T-helper 1 cell treated with Interleukin-12 subunit alpha and Interleukin-12 subunit beta and Interleukin-4 antibody, amounts not matched to agents 30 μg/mL and 1 μg/mL, for 36 hours (primary cell): ENCODE data around the gene TGM6.

ENCODE experiments used
- H3K27ac Mint-ChIP-seq: one replicate; pipeline ENCODE4 v1.8.0; 2021; ENCODE audit warnings: mild to moderate bottlenecking, mixed read lengths
- H3K27me3 Mint-ChIP-seq: one replicate; pipeline ENCODE4 v1.8.0; 2021; ENCODE audit warnings: low read depth, mixed read lengths
- H3K36me3 Mint-ChIP-seq: one replicate; pipeline ENCODE4 v1.8.0; 2021; ENCODE audit warnings: low read depth, mixed read lengths
- H3K4me1 Mint-ChIP-seq: one replicate; pipeline ENCODE4 v1.8.0; 2021; ENCODE audit warnings: low read depth, mixed read lengths
- H3K4me3 Mint-ChIP-seq: one replicate; pipeline ENCODE4 v1.8.0; 2021; ENCODE audit warnings: mild to moderate bottlenecking, moderate library complexity, mixed read lengths
- H3K9me3 Mint-ChIP-seq: one replicate; pipeline ENCODE4 v1.8.0; 2021; ENCODE audit warnings: mixed read lengths

Gene TGM6

GRCh38 chr20:2465100-2465499 is 84.4 kb downstream of the TGM6 start:
- Mint-ChIP-seq H3K27ac (no peak overlapping the region), H3K27me3 (no peaks in the 10 kb centered on the region), H3K9me3 (no peaks in the 10 kb centered on the region), H3K4me3 (no peak overlapping the region), H3K4me1 (peaks cover 28% of the 10 kb centered on the region), H3K36me3 (peaks cover 79% of the 10 kb centered on the region)

GRCh38 chr20:2467412-2467811 is 86.7 kb downstream of the TGM6 start:
- Mint-ChIP-seq H3K4me1 (peaks cover 38% of the 10 kb centered on the region), H3K4me3 (peak overlapping the region; percentile 38)

GRCh38 chr20:2468581-2469407 is 88.1 kb downstream of the TGM6 start:
- no peaks in the 10 kb centered on the region for H3K27me3 Mint-ChIP-seq
- H3K4me3 Mint-ChIP-seq, result peak overlapping the region; percentile 97
- peaks cover 36% of the 10 kb centered on the region for H3K4me1 Mint-ChIP-seq
- H3K36me3 Mint-ChIP-seq, result peaks cover 56% of the 10 kb centered on the region
- H3K9me3 Mint-ChIP-seq, result no peaks in the 10 kb centered on the region
- H3K27ac Mint-ChIP-seq, result peak overlapping the region; percentile 62

More at GRCh38 chr20:2467412-2467811, 86.7 kb downstream of the TGM6 start:
- Mint-ChIP-seq H3K27ac (peak overlapping the region; percentile 58), H3K9me3 (no peaks in the 10 kb centered on the region), H3K27me3 (no peaks in the 10 kb centered on the region), H3K36me3 (peaks cover 67% of the 10 kb centered on the region)

GRCh38 chr20:2469991-2470422 is 89.3 kb downstream of the TGM6 start:
- peak overlapping the region; percentile 97 for H3K4me3 Mint-ChIP-seq
- H3K27ac Mint-ChIP-seq, result peak overlapping the region; percentile 99
- no peaks in the 10 kb centered on the region for H3K27me3 Mint-ChIP-seq
- H3K9me3 Mint-ChIP-seq, result no peaks in the 10 kb centered on the region
- H3K4me1 Mint-ChIP-seq, result peaks cover 36% of the 10 kb centered on the region
- H3K36me3 Mint-ChIP-seq, result peaks cover 45% of the 10 kb centered on the region

GRCh38 chr20:2470423-2471193 is 89.9 kb downstream of the TGM6 start, which contains the start of gene SNRPB:
TSS of gene SNRPB (minus strand) at chr20:2470789. CDS start at chr20:2470690, 99 bp downstream.
- Mint-ChIP-seq H3K27ac (peak within 1 kb of the TSS; percentile 99), H3K4me3 (peak within 1 kb of the TSS; percentile 97), H3K36me3 (peaks cover 41% of the 10 kb centered on the region), H3K9me3 (no peaks in the 10 kb centered on the region), H3K27me3 (no peaks in the 10 kb centered on the region), H3K4me1 (peaks cover 36% of the 10 kb centered on the region)

- Mint-ChIP-seq H3K9me3 (no peaks in the 10 kb centered on the region), H3K4me1 (peaks cover 23% of the 10 kb centered on the region), H3K27me3 (no peaks in the 10 kb centered on the region), H3K36me3 (peaks cover 25% of the 10 kb centered on the region), H3K4me3 (no peak overlapping the region), H3K27ac (no peak overlapping the region)
Observed at GRCh38 chr20:2473516-2473915, 92.8 kb downstream of the TGM6 start.

- Mint-ChIP-seq H3K27me3 (no peaks in the 10 kb centered on the region), H3K9me3 (no peaks in the 10 kb centered on the region), H3K27ac (no peak overlapping the region), H3K36me3 (peaks cover 22% of the 10 kb centered on the region), H3K4me3 (no peak overlapping the region), H3K4me1 (peaks cover 7% of the 10 kb centered on the region)
Observed at GRCh38 chr20:2475850-2476741, 95.4 kb downstream of the TGM6 start.

GRCh38 chr20:2476742-2477615 is 96.3 kb downstream of the TGM6 start:
- Mint-ChIP-seq H3K4me3 (no peak overlapping the region), H3K36me3 (peaks cover 26% of the 10 kb centered on the region), H3K4me1 (peaks cover 4% of the 10 kb centered on the region), H3K27ac (no peak overlapping the region), H3K9me3 (no peaks in the 10 kb centered on the region), H3K27me3 (no peaks in the 10 kb centered on the region)

GRCh38 chr20:2480381-2480780 is 99.7 kb downstream of the TGM6 start:
- H3K36me3 Mint-ChIP-seq, result peaks cover 38% of the 10 kb centered on the region
- no peaks in the 10 kb centered on the region for H3K27me3 Mint-ChIP-seq
- no peak overlapping the region for H3K27ac Mint-ChIP-seq
- H3K4me3 Mint-ChIP-seq, result no peak overlapping the region
- H3K4me1 Mint-ChIP-seq, result no peaks in the 10 kb centered on the region
- H3K9me3 Mint-ChIP-seq, result no peaks in the 10 kb centered on the region
